Measurements from ENCODE around the gene SMAD3. TPM values are rescaled to one million over a fixed set of nuclear protein-coding genes. Genes with fewer than 3 reads are reported as not detected.

SMAD3 gene
- total RNA-seq, 6 experiments from 2014 or later = 9.2 to 34.0 (median 14.4) TPM

- ATAC-seq = no peak
- peaks cover 0 to 10% (median 0%) of the 10 kb centered on the region in 4 donors for H3K36me3 ChIP-seq
- TF ChIP-seq CTCF (IDR thresholded peaks at IDR 0.05) (no peak), POLR2A (IDR thresholded peaks at IDR 0.05) (no peak)
- WGBS (ENCODE audit: insufficient coverage, low coverage, low lambda C conversion rate, missing lambda C conversion rate) = 20% methylated on average over 17 of the region's 28 CpGs
- H3K4me1 ChIP-seq = peaks cover 0 to 42% (median 13%) of the 10 kb centered on the region in 4 donors
- DNase-seq = no peak
- no peaks in the 10 kb centered on the region for H3K9me3 ChIP-seq
- peak overlapping the region; percentile 63 to 76 (median 72) for H3K4me3 ChIP-seq
- no peaks in the 10 kb centered on the region for H3K27me3 ChIP-seq
- H3K27ac ChIP-seq = peak overlapping the region; percentile 60 to 97 (median 79)
- intact Hi-C loops (cut with DNase I) = loop anchor here in 1 of 2 donors (10.0 kb wide), 1 partner anchor 98 kb away; no protein-coding TSS in a partner anchor
These were observed 1.8 kb downstream of the SMAD3 start for GRCh38 chr15:67066959-67067853.

DNA sequence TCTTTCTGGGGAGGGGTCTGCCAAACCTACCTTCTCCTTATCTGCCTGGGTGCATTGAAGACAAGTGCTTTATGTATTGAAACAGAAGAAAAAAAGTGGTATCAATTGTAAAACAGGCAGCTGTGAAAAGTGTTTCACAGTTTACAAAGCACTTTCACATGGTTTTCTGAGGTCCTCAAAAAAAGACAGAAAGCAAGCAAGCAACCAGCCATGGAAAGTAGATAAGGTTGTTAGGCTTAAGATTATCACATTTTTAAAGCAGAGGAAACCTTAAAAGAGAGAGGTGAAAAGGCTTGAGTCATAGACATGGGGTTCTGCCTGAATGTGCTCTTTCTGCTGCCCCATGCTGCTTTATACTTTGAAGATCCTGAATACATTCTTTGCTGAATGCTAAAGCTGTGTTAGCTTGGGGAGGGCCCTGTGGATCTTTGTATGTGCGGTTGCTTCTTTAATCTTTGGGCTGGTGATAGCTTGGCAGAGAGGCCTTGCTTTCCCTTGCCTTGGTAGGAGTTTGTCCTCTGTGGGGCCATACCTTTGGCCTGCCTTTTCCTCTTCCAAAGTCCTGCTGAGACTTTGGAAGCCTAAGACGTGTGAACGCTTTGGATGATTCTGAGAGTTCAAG is 2.6 kb downstream of the SMAD3 start:
- WGBS (ENCODE audit: insufficient coverage, low coverage, low lambda C conversion rate, missing lambda C conversion rate) = 29% methylated on average over 1 of the region's 3 CpGs
- Histone ChIP-seq H3K4me1 (peaks cover 0 to 40% (median 10%) of the 10 kb centered on the region in 4 donors), H3K4me3 (peak overlapping the region in 2 of 3 donors; percentile 63 to 72), H3K36me3 (peaks cover 0 to 10% (median 0%) of the 10 kb centered on the region in 4 donors), H3K27me3 (no peaks in the 10 kb centered on the region), H3K9me3 (no peaks in the 10 kb centered on the region), H3K27ac (peak overlapping the region in 1 of 3 donors; percentile 22)
- ATAC-seq = no peak
- no peak for TF ChIP-seq CTCF (IDR thresholded peaks at IDR 0.05)
- no peak for TF ChIP-seq POLR2A (IDR thresholded peaks at IDR 0.05)
- intact Hi-C loops (cut with DNase I) = loop anchor here in 1 of 2 donors (10.0 kb wide), 1 partner anchor 97 kb away; no protein-coding TSS in a partner anchor
- no peak for DNase-seq

GRCh38 chr15:67068710-67069400 is 3.5 kb downstream of the SMAD3 start:
- TF ChIP-seq CTCF (IDR thresholded peaks at IDR 0.05) (no peak), POLR2A (IDR thresholded peaks at IDR 0.05) (no peak)
- H3K36me3 ChIP-seq = peaks cover 0 to 10% (median 0%) of the 10 kb centered on the region in 4 donors
- no peak overlapping the region for H3K4me3 ChIP-seq
- H3K27ac ChIP-seq = no peak overlapping the region
- peaks cover 0 to 37% (median 10%) of the 10 kb centered on the region in 4 donors for H3K4me1 ChIP-seq
- WGBS (ENCODE audit: insufficient coverage, low coverage, low lambda C conversion rate, missing lambda C conversion rate) = 43% methylated on average over 6 of the region's 6 CpGs
- no peaks in the 10 kb centered on the region for H3K9me3 ChIP-seq
- no peaks in the 10 kb centered on the region for H3K27me3 ChIP-seq
- DNase-seq (no peak), ATAC-seq (no peak)
- intact Hi-C loops (cut with DNase I) = loop anchor here in 1 of 2 donors (10.0 kb wide), 1 partner anchor 96 kb away; no protein-coding TSS in a partner anchor

DNA sequence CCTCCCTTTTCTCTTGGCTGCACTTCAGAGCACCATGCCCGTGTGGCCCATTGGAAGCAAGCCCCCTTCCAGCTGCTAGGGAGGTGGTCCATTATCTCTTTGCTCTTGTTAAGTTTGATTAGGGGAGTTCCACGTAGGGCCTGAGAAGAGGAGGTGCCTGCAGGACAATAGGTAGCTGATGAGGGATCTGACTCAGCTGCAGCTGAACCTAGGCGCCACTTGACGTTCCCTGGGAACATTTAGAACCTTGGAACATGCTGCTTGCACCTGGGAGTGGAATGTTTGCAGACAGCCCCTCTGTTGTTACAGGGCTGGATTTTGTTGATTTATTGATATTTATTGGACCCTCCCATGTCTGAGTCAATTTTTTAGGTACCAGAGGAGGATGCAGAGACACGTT is 4.7 kb downstream of the SMAD3 start:
- Histone ChIP-seq H3K9me3 (no peaks in the 10 kb centered on the region), H3K4me3 (no peak overlapping the region), H3K36me3 (peaks cover 0 to 10% (median 0%) of the 10 kb centered on the region in 4 donors), H3K4me1 (peaks cover 0 to 50% (median 15%) of the 10 kb centered on the region in 4 donors), H3K27ac (no peak overlapping the region), H3K27me3 (no peaks in the 10 kb centered on the region)
- DNase-seq = no peak
- WGBS (ENCODE audit: insufficient coverage, low coverage, low lambda C conversion rate, missing lambda C conversion rate) = 89% methylated on average over 4 of the region's 5 CpGs
- no peak for ATAC-seq
- no peak for TF ChIP-seq CTCF (IDR thresholded peaks at IDR 0.05)
- no peak for TF ChIP-seq POLR2A (IDR thresholded peaks at IDR 0.05)
- intact Hi-C loops (cut with DNase I) = loop anchor here in 1 of 2 donors (10.0 kb wide), 1 partner anchor 105 kb away; no protein-coding TSS in a partner anchor
